Fibroblast of lung (primary cell): ENCODE results near the gene TENT5C. TPM values are rescaled to one million over a fixed set of nuclear protein-coding genes. Genes with fewer than 3 reads are reported as not detected.
A peak's percentile ranks its signal among the peaks of the same experiment; 100 is the strongest.

Experiments used
- DNase-seq, 2 donors: peaks; one replicate each; pipeline versions ENCODE4 v3.0.0 to v3.0.0-alpha.2; 2010; ENCODE audit warnings: low read depth in 2 of 2
- H2AFZ ChIP-seq: 2 replicates; pipeline ENCODE4 v1.5.1; 2012; ENCODE audit warnings: low read length, control low read depth, inconsistent platforms
- H3K27ac ChIP-seq: 2 replicates; pipeline ENCODE4 v1.5.1; 2011; ENCODE audit warnings: low read length, control low read depth; ENCODE audit not compliant: insufficient read depth
- H3K27me3 ChIP-seq: 2 replicates; pipeline ENCODE4 v1.5.1; 2011; ENCODE audit warnings: mild to moderate bottlenecking, low read length; ENCODE audit not compliant: control insufficient read depth, insufficient read depth
- H3K36me3 ChIP-seq: 2 replicates; pipeline ENCODE4 v1.5.1; 2011; ENCODE audit warnings: low read length; ENCODE audit not compliant: control insufficient read depth, insufficient read depth
- H3K4me1 ChIP-seq: 2 replicates; pipeline ENCODE4 v1.5.1; 2011; ENCODE audit warnings: low read length; ENCODE audit not compliant: control insufficient read depth, insufficient read depth; ENCODE audit errors: extremely low read depth
- H3K4me2 ChIP-seq: 2 replicates; pipeline ENCODE4 v1.5.1; 2011; ENCODE audit warnings: low read length, control low read depth; ENCODE audit not compliant: insufficient read depth; ENCODE audit errors: extremely low read depth
- H3K4me3 ChIP-seq, 4 experiments: fragments of 200-600 bp in 1 of 4; sonication (generic) in 1 of 4; replicated peaks in 1 of 4; 2 replicates each; pipeline ENCODE4 v1.5.1; 2011 to 2016; ENCODE audit warnings: low read length in 4 of 4, low read depth in 3 of 4, mild to moderate bottlenecking in 3 of 4, control low read depth in 2 of 4, inconsistent platforms in 1 of 4, mixed read lengths in 1 of 4; ENCODE audit not compliant: insufficient read depth in 1 of 4; ENCODE audit errors: control extremely low read depth in 1 of 4
- H3K79me2 ChIP-seq: 2 replicates; pipeline ENCODE4 v1.5.1; 2012; ENCODE audit warnings: mild to moderate bottlenecking, low read length, inconsistent platforms; ENCODE audit not compliant: control insufficient read depth, insufficient read depth
- H3K9ac ChIP-seq: 2 replicates; pipeline ENCODE4 v1.5.1; 2011; ENCODE audit warnings: mild to moderate bottlenecking, low read length, control low read depth; ENCODE audit not compliant: insufficient read depth
- H3K9me3 ChIP-seq: 2 replicates; pipeline ENCODE4 v1.5.1; 2012; ENCODE audit warnings: low read depth, low read length; ENCODE audit not compliant: control insufficient read depth, insufficient read depth
- H4K20me1 ChIP-seq: 2 replicates; pipeline ENCODE4 v1.5.1; 2011; ENCODE audit warnings: low read length; ENCODE audit not compliant: control insufficient read depth, insufficient read depth; ENCODE audit errors: extremely low read depth
- EZH2 ChIP-seq: IDR thresholded peaks from 2 replicates; pipeline ENCODE4 v1.5.1; 2012; ENCODE audit warnings: low read length, control low read depth, mild to moderate bottlenecking; ENCODE audit errors: missing control alignments
- polyA plus RNA-seq, 2 donors: library from polyadenylated mRNA; depleted of rRNA in 1 of 2; stranded (reverse) in 1 of 2; unstranded in 1 of 2; fragments of >200 nt; gene quantifications; 2 replicates each; pipeline ENCODE4 v1.2.1, GENCODE V29; 2011 to 2012; ENCODE audit warnings: missing spikeins in 1 of 2
- total RNA-seq: library from RNA; depleted of rRNA; stranded (reverse); fragments of >200 nt; gene quantifications from 2 replicates; pipeline ENCODE4 v1.2.1, GENCODE V29; 2014
- TF ChIP-seq, protein P1 (sequence below), 2 donors: IDR thresholded peaks in 1 of 2; conservative IDR thresholded peaks in 1 of 2; 1 replicate in 1 of 2; 2 replicates in 1 of 2; pipeline ENCODE4 v1.5.1; 2011 to 2012; ENCODE audit warnings: low read length in 2 of 2, control low read depth in 1 of 2, inconsistent platforms in 1 of 2, low read depth in 1 of 2, mild to moderate bottlenecking in 1 of 2

TENT5C gene
- total and polyA plus RNA-seq, 2 donors (not counting 1 experiment from before 2014, with no cell fraction given) = 4.2 to 8.1 TPM

DNA sequence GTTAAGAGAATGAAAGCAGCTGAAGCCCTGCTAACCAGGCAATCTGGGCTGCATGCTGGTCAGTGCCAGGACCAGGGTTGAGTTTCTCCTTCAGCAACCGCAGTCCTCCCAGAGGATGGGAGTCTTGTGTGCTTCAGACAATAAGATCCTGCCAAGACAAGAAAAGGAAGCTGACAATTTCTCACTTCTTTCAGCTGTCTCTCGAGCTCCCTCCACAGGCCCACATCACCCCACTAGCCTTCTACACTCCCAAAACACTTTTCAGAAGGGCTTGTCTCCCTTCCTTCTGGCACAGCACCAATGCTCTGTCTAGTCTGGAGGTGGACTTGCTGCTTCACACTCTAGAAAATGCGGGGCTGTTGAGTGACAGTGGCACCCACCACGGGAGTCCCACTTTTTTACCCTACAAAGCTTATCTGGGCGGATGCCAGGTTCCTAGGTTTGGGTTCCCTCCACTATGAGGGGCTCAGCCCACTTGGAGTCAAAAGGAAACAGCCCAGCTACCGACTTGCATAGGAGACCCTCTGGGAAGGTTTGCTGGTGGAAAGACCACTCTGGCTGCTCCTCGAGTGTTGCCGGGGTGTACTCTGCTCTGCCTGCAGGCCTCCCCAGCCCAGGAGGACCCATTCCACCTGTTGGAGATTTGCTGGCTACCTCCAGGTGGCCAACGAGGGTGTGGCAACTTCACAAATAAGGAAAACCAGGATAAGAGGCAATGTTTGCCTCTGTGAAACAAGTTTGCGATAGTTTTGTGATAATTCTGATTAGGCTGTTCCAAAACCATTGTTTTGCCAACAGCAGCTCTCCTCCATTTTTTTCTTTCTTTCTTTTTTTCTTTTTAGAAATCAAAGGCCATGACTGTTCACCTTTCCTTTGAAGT is 68.9 kb downstream of the TENT5C start:
- Histone ChIP-seq H3K27me3 (no peaks in the 10 kb centered on the region), H3K4me1 (peaks cover 9% of the 10 kb centered on the region), H2AFZ (no peak overlapping the region), H3K9ac (no peak overlapping the region), H3K4me2 (no peak overlapping the region), H3K27ac (no peak overlapping the region), H3K9me3 (no peaks in the 10 kb centered on the region), H3K4me3 (no peak overlapping the region), H4K20me1 (no peaks in the 10 kb centered on the region), H3K36me3 (no peaks in the 10 kb centered on the region), H3K79me2 (no peaks in the 10 kb centered on the region)
- DNase-seq = peak in 1 of 2 donors; percentile 31
- TF ChIP-seq, protein P1, sequence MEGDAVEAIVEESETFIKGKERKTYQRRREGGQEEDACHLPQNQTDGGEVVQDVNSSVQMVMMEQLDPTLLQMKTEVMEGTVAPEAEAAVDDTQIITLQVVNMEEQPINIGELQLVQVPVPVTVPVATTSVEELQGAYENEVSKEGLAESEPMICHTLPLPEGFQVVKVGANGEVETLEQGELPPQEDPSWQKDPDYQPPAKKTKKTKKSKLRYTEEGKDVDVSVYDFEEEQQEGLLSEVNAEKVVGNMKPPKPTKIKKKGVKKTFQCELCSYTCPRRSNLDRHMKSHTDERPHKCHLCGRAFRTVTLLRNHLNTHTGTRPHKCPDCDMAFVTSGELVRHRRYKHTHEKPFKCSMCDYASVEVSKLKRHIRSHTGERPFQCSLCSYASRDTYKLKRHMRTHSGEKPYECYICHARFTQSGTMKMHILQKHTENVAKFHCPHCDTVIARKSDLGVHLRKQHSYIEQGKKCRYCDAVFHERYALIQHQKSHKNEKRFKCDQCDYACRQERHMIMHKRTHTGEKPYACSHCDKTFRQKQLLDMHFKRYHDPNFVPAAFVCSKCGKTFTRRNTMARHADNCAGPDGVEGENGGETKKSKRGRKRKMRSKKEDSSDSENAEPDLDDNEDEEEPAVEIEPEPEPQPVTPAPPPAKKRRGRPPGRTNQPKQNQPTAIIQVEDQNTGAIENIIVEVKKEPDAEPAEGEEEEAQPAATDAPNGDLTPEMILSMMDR (conservative IDR thresholded peaks at IDR 0.05 in 1 of 2, IDR thresholded peaks at IDR 0.05 in 1 of 2; ENCODE audit: low read depth in 1 of 2, low read length in 2 of 2) = peak in 1 of 2 donors; percentile 32
- TF ChIP-seq EZH2 = no peak

DNA sequence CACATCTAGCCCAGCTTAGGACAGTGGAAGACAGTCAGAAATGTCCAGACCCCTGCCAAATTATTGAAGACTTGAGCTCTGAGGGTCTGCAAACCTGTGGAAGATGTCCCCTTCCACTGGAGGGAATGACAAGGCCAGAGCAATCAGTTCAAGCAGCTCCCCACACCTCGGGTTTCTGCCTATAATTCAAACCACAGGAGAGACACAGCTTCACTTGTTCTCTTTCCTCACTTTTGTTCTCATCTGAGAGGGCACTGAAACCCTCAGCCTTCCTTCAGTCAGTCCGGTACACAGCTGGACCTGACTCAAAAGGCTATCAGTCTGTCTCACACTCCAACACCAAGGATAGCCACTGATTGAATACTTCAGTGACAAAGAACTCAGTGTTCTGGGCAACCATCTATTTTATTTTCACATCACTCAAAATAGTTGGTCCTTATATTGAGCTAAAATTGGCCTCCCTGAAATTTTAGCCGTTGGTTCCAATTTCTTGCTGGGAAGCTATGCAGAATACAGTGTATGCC is 70.1 kb downstream of the TENT5C start:
- Histone ChIP-seq H3K4me1 (peaks cover 9% of the 10 kb centered on the region), H3K27me3 (no peaks in the 10 kb centered on the region), H4K20me1 (no peaks in the 10 kb centered on the region), H3K9me3 (no peaks in the 10 kb centered on the region), H3K36me3 (no peaks in the 10 kb centered on the region), H2AFZ (no peak overlapping the region), H3K27ac (no peak overlapping the region), H3K79me2 (no peaks in the 10 kb centered on the region), H3K9ac (no peak overlapping the region), H3K4me3 (no peak overlapping the region), H3K4me2 (no peak overlapping the region)
- TF ChIP-seq, protein P1 (conservative IDR thresholded peaks at IDR 0.05 in 1 of 2, IDR thresholded peaks at IDR 0.05 in 1 of 2; ENCODE audit: low read depth in 1 of 2, low read length in 2 of 2) = no peak
- no peak for TF ChIP-seq EZH2
- no peak for DNase-seq

DNA sequence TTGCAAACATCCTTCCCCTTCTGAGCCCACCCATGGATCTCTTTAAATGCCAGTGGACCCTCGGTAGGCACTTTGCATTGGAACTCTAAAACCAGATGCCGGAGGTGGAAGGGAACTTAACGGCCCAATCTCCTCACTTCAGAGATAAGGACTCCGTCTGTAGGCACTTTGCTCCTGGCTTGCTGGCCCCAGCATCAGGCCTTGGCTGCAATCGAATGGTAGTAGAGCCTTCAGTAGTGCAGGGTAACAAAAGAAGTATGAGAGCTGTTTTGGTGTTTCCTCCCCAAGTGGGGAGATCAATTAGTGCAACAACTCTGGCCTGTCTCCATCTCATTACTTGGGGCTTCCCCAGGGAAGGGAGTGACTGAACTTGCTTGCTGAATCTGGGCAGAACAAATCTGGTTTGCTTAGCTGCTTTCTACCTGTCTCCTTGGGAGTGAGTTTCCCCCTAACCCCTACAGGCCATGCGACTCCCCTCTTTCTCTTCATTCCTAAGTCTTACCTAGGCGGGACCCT is 70.8 kb downstream of the TENT5C start:
- H3K79me2 ChIP-seq = no peaks in the 10 kb centered on the region
- H3K36me3 ChIP-seq = no peaks in the 10 kb centered on the region
- no peak for DNase-seq
- TF ChIP-seq, protein P1 (conservative IDR thresholded peaks at IDR 0.05 in 1 of 2, IDR thresholded peaks at IDR 0.05 in 1 of 2; ENCODE audit: low read depth in 1 of 2, low read length in 2 of 2) = no peak
- no peak for TF ChIP-seq EZH2
- no peaks in the 10 kb centered on the region for H3K27me3 ChIP-seq
- no peaks in the 10 kb centered on the region for H3K9me3 ChIP-seq
- H3K4me3 ChIP-seq = no peak overlapping the region
- H3K9ac ChIP-seq = no peak overlapping the region
- H2AFZ ChIP-seq = no peak overlapping the region
- no peak overlapping the region for H3K4me2 ChIP-seq
- H3K4me1 ChIP-seq = peaks cover 9% of the 10 kb centered on the region
- H4K20me1 ChIP-seq = no peaks in the 10 kb centered on the region
- no peak overlapping the region for H3K27ac ChIP-seq
